LNCaP clone FGC (cell line): Measurements from ENCODE around the gene FAM222A.

Experiments
- DNase-seq: peaks from one replicate; pipeline ENCODE4 v3.0.0-alpha.2; 2011; ENCODE audit warnings: low read depth
- H3K4me3 ChIP-seq: 2 replicates; pipeline ENCODE4 v1.5.1; 2011; ENCODE audit warnings: mild to moderate bottlenecking, low read depth, low read length, control low read depth
- CTCF ChIP-seq: IDR thresholded peaks from 2 replicates; pipeline ENCODE4 v1.5.1; 2012; ENCODE audit warnings: mild to moderate bottlenecking; ENCODE audit not compliant: control insufficient read depth, insufficient read depth; ENCODE audit errors: extremely low read depth

The FAM222A gene

GRCh38 chr12:109814600-109815150 is 101.0 kb downstream of the FAM222A start:
- no peak for DNase-seq
- H3K4me3 ChIP-seq: no peak overlapping the region
- no peak for TF ChIP-seq CTCF

GRCh38 chr12:109815225-109815624 is 101.6 kb downstream of the FAM222A start:
- H3K4me3 ChIP-seq: no peak overlapping the region
- DNase-seq: no peak
- no peak for TF ChIP-seq CTCF

GRCh38 chr12:109815757-109816617 is 102.4 kb downstream of the FAM222A start:
- DNase-seq: no peak
- no peak overlapping the region for H3K4me3 ChIP-seq
- no peak for TF ChIP-seq CTCF

GRCh38 chr12:109816870-109817269 is 103.2 kb downstream of the FAM222A start:
- no peak overlapping the region for H3K4me3 ChIP-seq
- no peak for TF ChIP-seq CTCF
- DNase-seq: no peak

- no peak for TF ChIP-seq CTCF
- no peak overlapping the region for H3K4me3 ChIP-seq
- no peak for DNase-seq
These were observed 104.1 kb downstream of the FAM222A start for GRCh38 chr12:109817627-109818231.

GRCh38 chr12:109818253-109818652 is 104.6 kb downstream of the FAM222A start:
- TF ChIP-seq CTCF: no peak
- DNase-seq: no peak

More at GRCh38 chr12:109818253-109818652, 104.6 kb downstream of the FAM222A start:
- no peak overlapping the region for H3K4me3 ChIP-seq
